CD4-positive, alpha-beta T cell treated with Interferon gamma for 1 hour (primary cell): ENCODE results near the gene CYP8B1.
A peak's percentile ranks its signal among the peaks of the same experiment; 100 is the strongest.
"Not testable (repeated sequence)": the region's sequence is repeated elsewhere in the genome, so short reads cannot be mapped to it uniquely, and the experiment has no call there.

Experiments
- DNase-seq: peaks from one replicate; pipeline ENCODE4 v3.0.0-alpha.2; 2020

Gene CYP8B1

GRCh38 chr3:42883251-42883930, 7.7 kb upstream of the CYP8B1 start:
- not testable (repeated sequence) for DNase-seq

GRCh38 chr3:42880601-42881451, 5.1 kb upstream of the CYP8B1 start:
- DNase-seq: peak; percentile 88

GRCh38 chr3:42880183-42880582, 4.5 kb upstream of the CYP8B1 start:
- DNase-seq: no peak

GRCh38 chr3:42877881-42878280, 2.2 kb upstream of the CYP8B1 start:
- DNase-seq: no peak

GRCh38 chr3:42876940-42877720, 1.5 kb upstream of the CYP8B1 start:
- DNase-seq: no peak

GRCh38 chr3:42876401-42876800, 722 bp upstream of the CYP8B1 start:
- no peak for DNase-seq

GRCh38 chr3:42874749-42875148, 930 bp downstream of the CYP8B1 start:
- DNase-seq: no peak

GRCh38 chr3:42873221-42873982, 2.3 kb downstream of the CYP8B1 start:
- no peak for DNase-seq

- no peak for DNase-seq
Observed at GRCh38 chr3:42872718-42873117, 3.0 kb downstream of the CYP8B1 start.

- DNase-seq: no peak
Observed at GRCh38 chr3:42871592-42872196, 4.0 kb downstream of the CYP8B1 start.

- DNase-seq: no peak
Observed at GRCh38 chr3:42868841-42869240, 6.8 kb downstream of the CYP8B1 start.

GRCh38 chr3:42867138-42867537, 8.5 kb downstream of the CYP8B1 start:
- DNase-seq: no peak

- DNase-seq: no peak
Observed at GRCh38 chr3:42865256-42865655, 10.4 kb downstream of the CYP8B1 start.

- no peak for DNase-seq
Observed at GRCh38 chr3:42864321-42864950, 11.2 kb downstream of the CYP8B1 start.

- no peak for DNase-seq
Observed at GRCh38 chr3:42856544-42856943, 19.1 kb downstream of the CYP8B1 start.

GRCh38 chr3:42855547-42856380, 19.9 kb downstream of the CYP8B1 start:
- no peak for DNase-seq

- DNase-seq: no peak
Observed at GRCh38 chr3:42855219-42855546, 20.5 kb downstream of the CYP8B1 start.

GRCh38 chr3:42853739-42854302, 21.9 kb downstream of the CYP8B1 start:
- DNase-seq: no peak

- no peak for DNase-seq
Observed at GRCh38 chr3:42853056-42853455, 22.6 kb downstream of the CYP8B1 start.

GRCh38 chr3:42852441-42852840, 23.2 kb downstream of the CYP8B1 start:
- DNase-seq: no peak
